Mammary epithelial cell (primary cell): ENCODE results near the gene SMPD4.

ENCODE experiments used
- CTCF ChIP-seq, 2 donors: IDR thresholded peaks in 1 of 2; conservative IDR thresholded peaks in 1 of 2; 2 replicates each; pipeline ENCODE4 v1.5.1; 2011 to 2012; ENCODE audit warnings: inconsistent platforms in 2 of 2, low read length in 2 of 2, mild to moderate bottlenecking in 2 of 2, control low read depth in 1 of 2, low read depth in 1 of 2; ENCODE audit not compliant: insufficient read depth in 1 of 2; ENCODE audit errors: extremely low read depth in 1 of 2
- EZH2 ChIP-seq: IDR thresholded peaks from 2 replicates; pipeline ENCODE4 v1.6.1; 2012; ENCODE audit warnings: low read length, inconsistent platforms, borderline replicate concordance

- TF ChIP-seq EZH2: no peak
- TF ChIP-seq CTCF (conservative IDR thresholded peaks at IDR 0.05 in 1 of 2, IDR thresholded peaks at IDR 0.05 in 1 of 2; ENCODE audit: extremely low read depth in 1 of 2, insufficient read depth in 1 of 2, low read depth in 1 of 2, low read length in 2 of 2): no peak
These were observed 24.8 kb downstream of the SMPD4 start for GRCh38 chr2:130156624-130157004.
